GM21423 (cell line): ENCODE data around the gene CCNL2.
"Not testable (repeated sequence)": the region's sequence is repeated elsewhere in the genome, so short reads cannot be mapped to it uniquely, and the experiment has no call there.

ENCODE experiments used
- ATAC-seq: cut with Tn5 transposase; IDR thresholded peaks from one replicate; pipeline ENCODE4 v1.9.1; 2021; ENCODE audit warnings: mild to moderate bottlenecking, moderate library complexity; ENCODE audit not compliant: unreplicated experiment

Gene CCNL2

DNA sequence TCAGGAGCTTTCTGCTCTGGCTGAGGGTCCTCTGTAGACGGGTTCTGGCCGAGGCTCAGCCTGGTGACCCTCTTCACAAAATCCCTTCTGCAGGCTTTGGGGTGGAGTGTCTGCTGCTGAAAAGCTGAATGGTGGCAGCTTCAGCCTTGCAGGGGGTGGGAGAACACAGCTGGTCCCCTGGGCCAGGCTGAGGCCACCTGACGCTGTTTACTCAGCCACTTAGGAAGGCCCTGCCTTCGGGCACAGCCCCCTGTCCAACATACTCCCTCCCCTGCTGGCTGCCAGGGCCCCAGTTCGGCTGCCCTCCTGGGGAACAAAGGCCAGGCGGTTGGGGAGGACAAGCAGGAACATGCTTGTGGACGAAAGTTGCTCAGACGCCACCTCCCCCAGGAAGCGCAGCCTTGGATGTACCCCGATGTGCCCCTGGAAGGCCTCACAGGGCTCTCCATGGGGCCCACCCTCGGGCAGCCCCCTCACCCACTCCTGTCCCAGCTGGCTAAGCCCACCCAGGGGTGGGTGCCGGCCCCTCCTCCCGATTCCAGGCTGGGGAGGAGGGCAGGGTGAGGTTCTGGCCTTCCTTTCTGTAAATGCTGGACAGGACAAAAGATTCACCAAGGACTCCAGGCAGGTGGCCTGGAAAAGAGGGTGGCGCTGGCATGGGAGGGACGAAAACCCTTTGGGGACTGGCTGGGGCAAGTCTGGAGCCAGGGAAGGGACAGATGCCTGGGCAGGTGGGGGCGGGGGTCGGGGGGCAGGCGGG is 22.2 kb upstream of the CCNL2 start, which contains the start of gene ANKRD65:
TSS of gene ANKRD65 (minus strand) at position 130 of the 760 bp plus-strand sequence. CDS start 271 bp downstream, outside the sequence.
- no peak for ATAC-seq

DNA sequence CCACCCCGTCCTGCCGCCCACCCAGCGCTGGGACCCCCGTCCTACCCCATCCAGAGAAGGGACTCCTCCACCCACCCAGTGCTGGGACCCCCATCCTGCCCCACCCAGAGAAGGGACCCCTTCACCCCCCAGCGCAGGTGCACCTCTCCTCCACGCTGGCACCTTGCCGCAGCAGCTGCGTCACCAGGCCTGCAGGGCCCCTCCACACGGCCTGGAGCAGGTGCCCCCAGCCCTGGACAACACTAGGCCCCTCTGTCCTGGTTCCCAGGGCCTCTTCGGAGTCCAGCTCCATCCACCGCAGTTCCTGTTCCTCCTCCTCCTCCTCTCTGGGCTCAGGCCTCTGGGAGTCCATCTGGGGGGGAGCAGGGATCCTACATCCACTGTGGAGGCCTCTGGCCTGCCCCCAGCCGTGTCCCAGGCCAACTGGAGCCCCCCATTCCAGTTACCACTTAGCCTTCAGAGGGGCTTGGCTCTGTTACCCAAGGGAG is 21.6 kb upstream of the CCNL2 start:
- no peak for ATAC-seq

DNA sequence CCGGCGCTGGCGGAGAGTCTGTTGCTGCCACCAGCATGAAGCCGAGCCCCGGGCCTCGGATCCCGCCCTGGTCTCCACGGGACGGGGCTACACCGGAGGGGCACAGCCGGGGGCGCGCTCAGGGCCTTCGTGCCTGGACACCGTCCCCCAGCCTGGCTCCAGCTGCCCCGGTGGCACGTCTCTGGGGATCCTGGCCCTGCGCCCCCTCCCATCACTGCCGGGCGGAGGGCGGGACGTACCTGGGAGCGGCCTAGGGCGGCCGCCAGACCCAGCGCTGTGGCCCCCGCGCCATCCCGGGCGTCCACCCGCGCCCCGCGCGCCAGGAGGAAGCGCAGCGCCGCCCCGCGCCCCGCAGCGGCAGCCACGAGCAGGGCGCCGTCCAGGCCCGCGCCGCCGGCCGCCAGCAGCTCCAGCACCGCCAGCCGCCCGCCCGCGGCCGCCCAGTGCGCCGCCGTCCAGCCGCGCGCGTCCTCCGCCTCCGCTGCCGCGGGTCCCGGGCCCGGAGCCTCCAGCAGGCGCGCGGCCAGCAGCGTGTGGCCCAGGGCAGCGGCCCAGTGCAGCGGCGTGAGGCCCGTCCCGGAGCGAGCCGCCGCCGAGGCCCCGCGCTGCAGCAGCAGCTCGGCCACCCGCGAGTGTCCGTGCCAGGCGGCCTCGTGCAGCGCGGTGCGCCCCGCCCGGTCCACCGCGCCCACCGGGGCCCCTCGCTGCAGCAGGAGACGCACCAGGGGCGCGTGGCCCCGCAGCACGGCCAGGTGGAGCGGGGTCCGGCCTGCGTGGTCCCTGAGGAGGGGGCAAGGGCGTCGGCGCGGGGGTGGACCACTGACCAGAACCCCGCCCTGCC is 20.9 kb upstream of the CCNL2 start:
- ATAC-seq: no peak

DNA sequence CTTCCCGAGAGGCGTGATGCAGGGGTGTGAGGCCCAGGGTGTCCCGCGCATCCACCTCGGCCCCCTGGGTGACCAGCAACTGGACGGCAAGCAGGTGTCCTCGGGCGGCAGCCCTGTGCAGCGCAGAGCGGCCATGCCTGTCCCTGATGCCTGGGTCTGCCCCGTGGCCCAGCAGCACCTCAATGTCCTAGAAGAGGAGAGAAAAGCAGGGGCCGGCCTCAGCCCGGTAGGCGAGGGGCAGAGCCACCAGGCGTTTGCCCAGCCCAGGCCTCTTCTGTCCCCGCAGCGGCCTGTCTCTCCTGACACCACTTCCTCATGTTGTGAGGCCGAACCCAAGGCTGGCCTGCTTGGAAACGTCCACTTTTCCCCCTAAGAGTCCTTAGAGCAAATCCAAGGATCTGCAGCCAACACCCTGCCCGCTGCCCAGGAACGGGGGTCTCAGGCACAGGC is 20.3 kb upstream of the CCNL2 start:
- ATAC-seq: no peak

DNA sequence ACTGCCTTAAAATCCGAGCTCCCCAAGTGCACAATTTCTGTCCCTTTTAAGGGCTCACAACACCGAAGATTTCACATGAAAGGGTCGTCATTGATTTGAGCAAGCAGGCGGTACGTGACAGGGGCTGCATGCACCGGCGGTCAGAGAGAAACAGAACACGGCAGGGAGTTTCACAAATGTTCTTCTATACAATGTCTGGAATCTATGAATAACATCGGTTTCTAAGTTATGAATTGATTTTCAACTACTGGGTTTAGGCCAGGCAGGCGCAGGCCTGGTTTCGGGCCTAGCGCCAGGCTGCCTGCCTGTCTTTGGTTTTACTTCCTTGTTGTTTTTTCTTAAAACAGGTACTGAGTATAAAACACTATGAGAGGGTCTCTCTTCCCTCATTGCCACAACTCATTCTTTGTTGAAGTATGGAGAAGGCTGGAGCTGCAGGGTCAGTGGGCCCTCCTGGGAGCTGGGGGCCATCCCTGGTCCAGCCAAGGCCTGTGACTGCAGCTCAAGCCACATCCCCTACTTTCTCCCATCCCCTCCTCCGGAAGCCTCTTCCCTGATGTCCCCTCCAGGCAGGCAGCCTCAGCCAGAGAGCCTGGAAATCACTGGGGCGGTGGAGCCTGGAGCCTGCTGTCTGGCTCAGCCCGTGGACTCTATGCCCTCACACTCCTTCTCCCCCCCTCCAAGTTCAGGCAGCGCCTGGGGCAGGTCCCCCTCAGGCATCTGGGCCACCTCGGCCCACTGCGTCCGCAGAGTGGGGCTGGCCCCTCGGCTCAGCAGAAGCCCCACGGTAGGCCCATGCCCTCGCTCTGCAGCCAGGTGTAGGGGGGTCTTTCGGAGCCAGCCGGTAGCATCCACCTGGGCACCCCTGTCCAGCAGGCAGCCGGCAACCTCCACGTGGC is 19.6 kb upstream of the CCNL2 start:
- ATAC-seq: no peak

DNA sequence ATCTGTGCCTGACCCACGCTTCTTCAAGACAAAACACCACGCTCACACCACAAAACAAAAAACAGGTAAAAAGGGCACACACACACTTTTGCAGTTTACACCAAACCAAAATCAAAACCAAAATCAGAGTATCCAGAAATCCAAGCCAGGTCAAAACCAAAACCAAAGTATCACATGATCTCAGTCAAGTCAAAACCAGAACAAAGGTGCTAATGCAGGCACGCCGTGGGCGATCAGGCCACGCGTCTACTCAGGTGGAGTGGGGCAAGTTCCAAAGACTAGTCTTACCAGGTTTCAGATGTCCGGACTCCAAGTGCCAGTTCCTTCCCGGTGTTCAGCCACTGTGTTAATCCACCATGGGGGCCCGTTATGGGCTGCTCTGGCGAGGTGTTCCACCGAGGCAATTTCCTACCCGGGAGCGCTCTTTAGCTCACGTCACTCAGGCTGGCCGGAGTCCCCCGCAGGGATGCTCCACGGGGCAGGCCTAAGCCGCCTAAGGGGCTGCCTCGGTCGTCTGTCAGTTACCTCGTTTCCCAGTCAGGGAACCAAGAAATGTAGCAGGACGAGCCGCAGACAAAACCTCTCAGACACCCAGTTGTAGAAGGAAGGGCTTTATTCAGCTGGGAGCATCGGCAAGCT is 18.8 kb upstream of the CCNL2 start:
- not testable (repeated sequence) for ATAC-seq

DNA sequence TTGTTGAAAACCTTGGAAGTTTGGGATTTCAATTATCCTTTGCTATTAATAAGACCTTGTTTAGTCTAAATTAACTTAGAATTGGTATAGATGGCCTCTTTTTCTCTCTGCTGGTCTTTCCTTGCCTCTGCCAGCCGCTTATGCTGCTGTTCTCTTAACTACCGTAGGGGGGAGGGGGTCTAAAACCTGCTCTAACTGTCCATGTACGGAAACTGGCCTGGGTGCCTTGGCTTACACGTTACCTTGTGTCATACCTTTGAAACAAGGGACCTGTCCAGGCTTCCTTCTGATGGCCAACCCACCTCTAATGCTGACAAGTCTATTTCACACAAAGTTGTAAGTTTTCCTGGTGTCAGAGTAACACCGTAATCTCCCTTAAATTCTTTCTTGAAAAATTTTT is 18.3 kb upstream of the CCNL2 start:
- ATAC-seq: not testable (repeated sequence)

DNA sequence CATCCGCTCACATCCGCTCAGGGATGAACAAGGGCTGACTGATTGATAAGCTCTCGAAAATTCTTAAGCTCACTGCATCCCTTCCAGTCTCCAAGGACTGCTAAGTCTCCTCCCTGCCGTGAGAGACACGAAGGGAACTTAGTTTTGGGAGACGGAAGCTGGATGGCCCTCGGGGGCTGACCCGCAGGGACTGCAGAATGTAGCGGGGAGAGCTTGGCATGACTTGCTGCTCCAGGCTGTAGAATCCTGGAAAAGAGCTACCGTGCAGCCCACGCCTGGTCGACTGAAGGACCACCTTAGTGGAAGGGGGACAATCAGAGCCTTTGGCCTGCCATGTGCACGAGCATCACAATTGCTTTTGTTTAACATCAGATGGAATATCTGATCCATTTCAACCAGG is 16.6 kb upstream of the CCNL2 start:
- no peak for ATAC-seq

DNA sequence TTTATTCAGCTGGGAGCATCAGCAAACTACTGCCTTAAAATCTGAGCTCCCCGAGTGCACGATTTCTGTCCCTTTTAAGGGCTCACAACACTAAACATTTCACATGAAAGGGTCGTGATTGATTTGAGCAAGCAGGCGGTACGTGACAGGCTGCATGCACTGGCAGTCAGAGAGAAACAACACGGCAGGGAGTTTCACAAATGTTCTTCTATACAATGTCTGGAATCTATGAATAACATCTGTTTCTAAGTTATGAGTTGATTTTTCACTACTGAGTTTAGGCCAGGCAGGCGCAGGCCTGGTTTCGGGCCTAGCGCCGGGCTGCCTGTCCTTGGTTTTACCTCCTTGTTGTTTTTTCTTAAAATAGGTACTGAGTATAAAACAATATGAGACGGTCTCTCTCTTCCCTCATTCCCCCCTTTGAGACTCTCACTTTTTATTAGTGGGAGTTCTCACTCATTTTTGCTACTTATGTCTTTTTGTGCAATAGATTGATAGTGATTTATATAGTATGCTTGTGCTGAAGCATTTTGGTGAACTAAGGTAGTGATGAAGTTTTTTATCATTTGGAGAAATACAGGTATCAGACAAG is 13.3 kb upstream of the CCNL2 start:
- ATAC-seq: not testable (repeated sequence)

DNA sequence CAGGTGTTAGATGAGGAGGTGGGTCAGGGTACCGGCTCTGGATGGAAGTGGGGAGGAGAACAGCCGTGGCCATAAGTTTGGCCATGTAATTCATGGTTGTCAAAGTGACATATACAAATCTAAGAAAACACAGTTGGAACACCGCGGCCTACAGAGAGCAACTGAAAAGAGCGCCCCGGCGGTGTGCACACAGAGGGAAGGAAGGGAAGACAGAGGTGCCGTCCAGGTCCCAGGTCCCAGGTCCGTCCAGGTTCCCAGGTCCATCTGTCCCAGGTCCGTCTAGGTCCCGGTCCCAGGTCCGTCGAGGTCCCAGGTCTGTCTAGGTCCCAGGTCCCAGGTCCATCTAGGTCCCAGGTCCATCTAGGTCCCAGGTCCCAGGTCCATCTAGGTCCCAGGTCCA is 12.5 kb upstream of the CCNL2 start:
- no peak for ATAC-seq

DNA sequence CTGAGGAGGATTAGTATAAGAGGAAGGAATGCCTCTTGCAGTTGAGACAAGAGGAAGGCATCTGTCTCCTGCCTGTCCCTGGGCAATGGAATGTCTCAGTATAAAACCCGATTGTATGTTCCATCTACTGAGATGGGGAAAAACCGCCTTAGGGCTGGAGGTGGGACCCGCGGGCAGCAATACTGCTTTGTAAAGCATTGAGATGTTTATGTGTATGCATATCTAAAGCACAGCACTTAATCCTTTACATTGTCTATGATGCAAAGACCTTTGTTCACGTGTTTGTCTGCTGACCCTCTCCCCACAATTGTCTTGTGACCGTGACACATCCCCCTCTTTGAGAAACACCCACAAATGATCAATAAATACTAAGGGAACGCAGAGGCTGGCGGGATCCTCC is 11.1 kb upstream of the CCNL2 start:
- not testable (repeated sequence) for ATAC-seq

DNA sequence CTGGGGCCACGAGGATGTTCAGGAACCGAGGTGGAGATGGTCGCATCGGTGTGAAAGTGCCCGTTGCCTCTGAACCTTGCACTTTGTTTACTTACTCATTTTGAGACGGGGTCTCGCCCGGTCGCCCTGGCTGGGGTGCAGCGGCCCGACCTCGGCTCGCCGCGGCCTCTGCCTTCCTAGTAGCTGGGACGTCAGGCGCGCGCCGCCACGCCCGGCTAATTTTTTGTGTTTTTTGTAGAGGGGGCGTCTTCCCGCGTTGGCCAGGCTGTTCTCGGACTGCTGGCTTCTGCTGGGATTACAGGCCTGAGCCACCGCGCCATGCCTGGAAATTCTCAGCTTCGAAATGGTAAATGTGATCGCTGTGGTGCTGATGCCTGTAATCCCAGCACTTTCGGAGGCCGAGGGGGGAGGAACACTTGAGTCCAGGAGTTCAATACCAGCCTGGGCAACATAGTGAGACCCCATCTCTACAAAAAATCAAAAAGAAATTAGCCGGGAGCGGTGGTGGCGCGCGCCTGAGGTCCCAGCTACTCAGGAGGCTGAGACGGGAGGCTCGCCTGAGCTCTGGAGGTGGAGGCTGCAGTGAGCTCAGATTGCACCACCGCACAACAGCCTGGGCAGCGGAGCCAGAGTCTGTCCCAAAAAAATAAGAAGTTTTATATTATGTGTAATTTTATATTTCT is 8.6 kb upstream of the CCNL2 start:
- ATAC-seq: peak; percentile 28

DNA sequence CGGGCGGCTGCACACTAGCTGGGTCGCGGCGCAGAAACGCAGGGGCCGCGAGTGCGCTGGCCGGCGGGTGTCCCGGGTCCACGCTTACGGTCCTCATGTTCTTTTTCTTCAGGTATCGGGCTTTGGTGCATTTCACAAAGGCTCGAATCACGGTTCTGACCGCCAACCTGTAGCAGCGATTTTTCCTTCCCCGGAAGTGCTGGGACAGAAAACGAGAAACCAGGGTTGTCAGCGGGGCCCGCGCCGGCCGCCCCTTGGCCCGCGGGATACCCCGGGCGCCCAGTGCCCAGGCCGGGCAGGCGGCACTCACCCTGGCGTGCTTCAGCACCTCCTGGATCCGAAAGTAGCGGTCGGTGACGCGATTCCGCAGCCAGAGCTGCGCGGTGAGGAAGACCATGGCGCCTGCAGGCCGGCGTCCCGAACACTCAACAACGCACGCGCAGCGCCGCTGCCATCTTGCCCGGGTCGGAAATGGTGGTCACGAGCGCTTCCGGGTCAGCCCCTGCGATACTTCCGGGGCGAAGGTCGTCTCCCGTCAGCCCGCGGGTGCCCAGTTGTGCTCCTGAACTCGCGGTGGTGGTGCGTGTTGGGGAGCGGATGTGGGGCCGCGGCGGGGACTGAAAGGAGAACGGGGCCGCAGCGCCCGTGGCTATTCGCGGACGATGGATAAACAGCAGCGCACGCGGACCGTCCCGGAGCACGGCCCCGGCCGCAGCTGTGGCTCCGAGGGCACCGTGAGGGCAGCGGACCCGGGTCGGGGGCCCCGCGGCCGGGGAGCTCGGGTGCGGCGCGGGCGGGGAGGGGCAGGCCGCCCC is 7.9 kb upstream of the CCNL2 start, which contains the start of gene MRPL20:
TSS of gene MRPL20 (minus strand) at position 473 of the 815 bp plus-strand sequence. CDS start at position 397, 76 bp downstream.
- peak; percentile 94 for ATAC-seq

DNA sequence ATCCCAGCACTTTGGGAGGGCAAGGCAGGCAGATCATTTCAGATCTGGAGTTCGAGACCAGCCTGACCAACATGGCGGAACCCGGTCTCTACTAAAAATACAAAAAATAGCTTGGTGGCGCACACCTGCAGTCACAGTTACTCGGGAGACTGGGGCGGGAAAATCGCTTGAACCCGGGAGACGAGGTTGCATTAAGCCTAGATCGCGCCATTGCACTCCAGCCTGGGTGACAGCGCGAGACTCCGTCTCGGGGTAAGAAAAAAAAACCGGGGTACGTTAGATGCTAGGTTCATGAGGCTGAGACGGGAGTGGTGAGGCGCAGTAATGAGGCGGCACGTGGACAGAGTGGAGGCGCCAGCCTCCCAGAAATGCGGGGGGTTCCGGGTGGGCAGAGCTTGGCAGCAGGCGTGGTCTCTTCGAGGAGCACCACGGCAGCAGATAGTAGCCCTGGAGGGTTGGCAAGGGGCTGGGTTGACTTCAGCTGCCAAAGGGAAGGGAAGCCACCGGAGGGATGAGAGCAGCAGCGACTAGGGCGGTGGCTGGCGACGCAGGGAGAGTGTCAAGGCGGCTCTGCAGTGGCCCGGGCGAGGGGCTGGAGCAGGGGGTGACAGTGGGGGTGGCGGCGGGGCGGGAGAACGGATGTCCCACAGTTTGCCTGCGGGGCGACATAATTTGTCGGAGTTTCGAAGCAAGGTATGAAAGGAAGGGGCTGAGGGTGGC is 7.1 kb upstream of the CCNL2 start:
- ATAC-seq: no peak

DNA sequence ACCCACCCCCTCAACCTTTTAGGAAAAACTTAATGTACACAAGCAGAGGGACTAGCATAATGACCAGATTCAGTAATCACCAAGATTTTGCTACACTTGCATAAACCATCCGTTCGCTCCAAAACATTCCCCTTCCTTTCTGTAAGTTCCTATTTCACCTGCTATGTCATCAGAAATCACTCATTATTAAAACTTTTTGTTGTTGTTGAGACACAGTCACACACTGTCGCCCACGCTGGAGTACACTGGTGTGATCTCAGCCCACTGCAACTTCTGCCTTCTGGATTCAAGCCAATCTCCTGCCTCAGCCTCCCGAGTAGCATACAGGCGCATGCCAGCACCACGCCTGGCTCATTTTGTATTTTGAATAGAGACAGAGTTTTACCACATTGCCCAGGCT is 4.5 kb upstream of the CCNL2 start:
- ATAC-seq: no peak

DNA sequence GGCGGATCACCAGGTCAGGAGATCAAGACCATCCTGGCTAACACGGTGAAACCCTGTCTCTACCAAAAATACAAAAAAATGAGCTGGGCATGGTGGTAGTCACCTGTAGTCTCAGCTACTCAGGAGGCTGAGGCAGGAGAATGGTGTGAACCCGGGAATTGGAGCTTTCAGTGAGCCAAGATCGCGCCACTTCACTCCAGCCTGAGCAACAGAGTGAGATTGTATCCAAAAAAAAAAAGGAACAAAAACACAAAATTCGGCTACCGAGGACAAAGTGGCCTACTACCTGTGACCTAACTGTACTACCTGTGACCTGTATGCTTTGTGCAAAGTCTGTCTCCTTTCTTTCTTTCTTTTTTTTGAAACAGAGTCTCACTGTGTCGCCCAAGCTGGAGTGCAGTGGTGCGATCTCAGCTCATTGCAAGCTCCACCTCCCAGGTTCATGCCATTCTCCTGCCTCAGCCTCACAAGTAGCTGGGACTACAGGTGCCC is 3.8 kb upstream of the CCNL2 start:
- ATAC-seq: not testable (repeated sequence)

DNA sequence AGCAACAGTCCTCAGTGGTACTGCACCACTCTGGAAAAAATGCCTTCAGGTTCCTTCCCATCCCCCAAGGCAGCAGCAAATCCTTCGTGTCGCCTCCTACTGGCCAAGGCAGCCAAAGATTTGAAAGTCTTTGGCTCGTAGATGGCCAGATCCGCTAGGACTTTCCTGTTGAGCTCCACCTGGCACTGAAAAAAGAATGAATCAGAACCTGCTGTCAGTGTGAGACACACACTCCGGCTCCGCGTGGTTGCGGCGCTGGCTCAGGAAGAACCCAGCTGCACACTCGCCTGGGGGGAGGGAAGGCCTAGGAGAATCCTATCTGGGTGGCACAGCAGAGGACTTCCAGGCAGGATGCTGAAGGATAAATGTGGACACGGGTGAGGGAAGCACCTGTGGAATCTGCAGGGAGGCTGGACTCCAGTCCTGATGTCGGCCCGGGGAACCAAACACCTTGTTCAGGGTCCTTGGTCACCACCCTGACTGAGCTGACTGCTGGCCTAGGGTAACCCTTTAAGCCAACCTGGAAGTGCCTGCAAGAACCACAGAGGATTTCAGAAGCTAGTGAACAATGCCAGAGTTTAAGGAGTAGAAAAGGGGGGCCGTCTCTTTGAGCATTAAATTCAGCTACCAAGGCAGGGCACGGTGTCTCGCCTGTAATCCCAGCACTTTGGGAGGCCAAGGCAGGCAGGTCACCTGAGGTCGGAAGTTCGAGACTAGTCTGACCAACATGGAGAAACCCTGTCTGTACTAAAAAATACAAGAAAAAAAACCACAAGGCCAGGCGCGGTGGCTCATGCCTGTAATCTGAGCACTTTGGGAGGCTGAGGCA is 3.2 kb upstream of the CCNL2 start:
- ATAC-seq: no peak
